ENCODE data around the gene DGKD.

DGKD gene

DNA sequence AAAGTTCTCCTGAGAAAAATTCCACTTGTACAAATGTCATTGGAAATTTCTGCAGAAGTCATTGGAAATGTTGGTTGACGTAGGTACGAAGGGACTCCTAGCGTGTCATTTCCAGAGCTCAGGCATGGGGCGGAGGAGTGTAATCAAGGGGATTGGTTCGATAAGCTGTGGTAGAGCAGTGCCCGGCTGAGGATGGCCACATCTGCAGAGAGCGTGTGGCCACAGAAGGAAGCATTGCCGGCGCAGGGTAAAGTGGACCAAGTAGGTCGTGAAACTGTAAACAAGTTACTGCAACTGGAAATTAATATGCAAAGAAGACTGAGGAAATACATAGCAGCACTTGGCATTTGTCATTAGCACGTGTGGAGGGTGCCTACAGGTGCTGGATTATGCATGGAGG lies 101.8 kb downstream of the DGKD start:
- H3K4me3 ChIP-seq (ENCODE audit: low read length) = no peak overlapping the region
- TF ChIP-seq ZNF274 (IDR thresholded peaks at IDR 0.05; ENCODE audit: low read depth, low read length) = no peak

DNA sequence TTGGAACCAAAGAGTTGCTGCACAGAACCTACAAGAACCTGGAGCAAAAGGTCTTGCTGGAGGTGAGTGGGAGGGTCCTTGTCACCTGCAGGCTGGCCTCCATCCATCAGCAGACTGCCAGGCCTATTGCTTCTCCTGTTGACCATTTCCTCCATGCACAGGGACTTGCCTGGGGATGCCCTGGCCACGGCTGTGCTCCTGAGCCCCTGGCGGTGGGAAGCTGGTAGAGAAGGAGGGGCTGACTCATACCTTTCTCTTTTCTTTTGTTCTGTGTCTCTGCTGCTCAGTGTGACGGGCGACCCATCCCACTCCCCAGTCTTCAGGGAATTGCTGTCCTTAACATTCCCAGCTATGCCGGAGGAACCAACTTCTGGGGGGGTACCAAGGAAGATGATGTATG lies 102.6 kb downstream of the DGKD start:
- TF ChIP-seq ZNF274 (IDR thresholded peaks at IDR 0.05; ENCODE audit: low read depth, low read length) = no peak
- H3K4me3 ChIP-seq (ENCODE audit: low read length) = no peak overlapping the region

DNA sequence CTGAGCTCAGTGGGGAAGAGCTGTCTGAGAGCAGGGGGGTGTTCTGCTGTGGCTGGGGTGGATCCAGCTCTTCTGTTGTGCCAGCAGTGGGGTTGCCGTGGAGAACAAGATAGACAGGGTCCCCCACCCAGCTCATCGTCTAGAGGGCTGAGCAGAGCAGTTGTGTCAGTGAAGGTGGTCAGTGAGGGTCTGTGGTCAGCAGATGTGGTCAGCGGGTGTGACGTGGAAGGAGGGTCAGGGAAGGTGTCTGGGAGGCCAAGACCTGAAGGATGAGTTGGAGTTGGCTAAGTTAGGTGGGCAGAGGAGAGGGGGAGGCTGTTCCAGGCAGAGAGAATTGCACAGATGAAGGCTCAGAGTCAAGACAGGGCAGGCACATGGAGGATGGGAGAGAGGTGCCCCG lies 103.1 kb downstream of the DGKD start:
- TF ChIP-seq ZNF274 (IDR thresholded peaks at IDR 0.05; ENCODE audit: low read depth, low read length) = no peak
- no peak overlapping the region for H3K4me3 ChIP-seq (ENCODE audit: low read length)

DNA sequence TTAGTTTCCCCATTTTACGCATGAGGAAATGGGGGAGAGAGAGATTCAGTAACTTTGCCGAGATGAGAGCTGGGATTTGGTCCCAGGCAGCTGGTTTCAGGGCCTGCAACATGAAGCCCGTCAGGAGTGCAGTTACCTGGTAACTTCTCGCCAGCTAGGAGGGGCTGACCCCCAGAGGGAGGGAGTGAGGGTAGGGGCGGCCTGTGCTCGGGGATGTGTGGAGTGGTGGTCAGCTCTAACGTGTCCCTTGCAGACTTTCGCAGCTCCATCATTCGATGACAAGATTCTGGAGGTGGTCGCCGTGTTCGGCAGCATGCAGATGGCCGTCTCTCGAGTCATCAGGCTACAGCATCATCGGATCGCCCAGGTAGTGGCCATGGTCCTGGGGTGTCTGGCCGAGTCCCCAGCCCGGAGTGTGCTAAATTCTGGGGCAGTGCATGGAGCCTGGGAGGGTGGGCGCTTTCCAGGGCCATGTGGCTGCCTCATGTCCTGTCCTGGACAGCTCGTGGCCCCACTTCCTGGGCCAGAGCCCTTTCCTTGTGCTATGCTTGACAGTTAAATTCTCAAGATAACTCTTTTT lies 103.8 kb downstream of the DGKD start:
- no peak overlapping the region for H3K4me3 ChIP-seq (ENCODE audit: low read length)
- no peak for TF ChIP-seq ZNF274 (IDR thresholded peaks at IDR 0.05; ENCODE audit: low read depth, low read length)

DNA sequence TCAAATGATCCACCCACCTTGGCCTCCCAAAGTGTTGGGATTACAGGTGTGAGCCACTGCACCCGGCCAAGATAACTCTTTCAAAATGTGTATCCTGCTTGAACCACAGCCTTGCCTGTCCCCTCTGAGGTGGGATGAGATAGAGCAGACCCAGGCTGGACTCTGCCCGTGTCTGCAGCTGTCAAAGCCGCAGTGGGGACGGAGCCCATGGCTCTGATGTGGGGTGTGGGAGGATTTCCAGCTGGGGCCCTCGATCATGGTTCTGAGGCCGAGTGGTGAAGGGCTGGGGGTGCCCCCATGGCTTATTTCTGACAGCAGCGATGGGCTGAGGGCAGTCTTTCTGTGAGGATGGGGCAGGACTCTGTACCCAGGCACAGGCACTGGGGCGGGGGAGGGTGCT lies 104.5 kb downstream of the DGKD start:
- no peak for TF ChIP-seq ZNF274 (IDR thresholded peaks at IDR 0.05; ENCODE audit: low read depth, low read length)
- H3K4me3 ChIP-seq (ENCODE audit: low read length) = no peak overlapping the region

DNA sequence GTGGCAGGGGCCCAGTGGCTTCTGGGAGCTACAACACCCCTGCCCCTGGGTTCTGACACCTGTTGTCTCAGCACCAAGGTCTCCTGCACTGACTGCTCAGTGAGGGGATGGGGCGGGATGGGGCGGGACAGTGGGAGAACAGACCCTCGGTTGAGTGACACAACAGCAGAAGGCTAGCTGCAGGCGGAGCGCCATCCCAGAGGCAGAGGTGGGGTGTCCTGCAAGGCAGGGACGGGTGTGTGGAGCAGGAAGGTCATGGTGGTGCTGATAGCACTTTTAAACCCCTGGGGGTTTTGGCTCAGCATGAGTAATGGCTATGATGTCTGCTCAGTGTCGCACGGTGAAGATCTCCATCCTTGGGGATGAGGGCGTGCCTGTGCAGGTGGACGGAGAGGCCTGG lies 105.1 kb downstream of the DGKD start:
- no peak overlapping the region for H3K4me3 ChIP-seq (ENCODE audit: low read length)
- no peak for TF ChIP-seq ZNF274 (IDR thresholded peaks at IDR 0.05; ENCODE audit: low read depth, low read length)

DNA sequence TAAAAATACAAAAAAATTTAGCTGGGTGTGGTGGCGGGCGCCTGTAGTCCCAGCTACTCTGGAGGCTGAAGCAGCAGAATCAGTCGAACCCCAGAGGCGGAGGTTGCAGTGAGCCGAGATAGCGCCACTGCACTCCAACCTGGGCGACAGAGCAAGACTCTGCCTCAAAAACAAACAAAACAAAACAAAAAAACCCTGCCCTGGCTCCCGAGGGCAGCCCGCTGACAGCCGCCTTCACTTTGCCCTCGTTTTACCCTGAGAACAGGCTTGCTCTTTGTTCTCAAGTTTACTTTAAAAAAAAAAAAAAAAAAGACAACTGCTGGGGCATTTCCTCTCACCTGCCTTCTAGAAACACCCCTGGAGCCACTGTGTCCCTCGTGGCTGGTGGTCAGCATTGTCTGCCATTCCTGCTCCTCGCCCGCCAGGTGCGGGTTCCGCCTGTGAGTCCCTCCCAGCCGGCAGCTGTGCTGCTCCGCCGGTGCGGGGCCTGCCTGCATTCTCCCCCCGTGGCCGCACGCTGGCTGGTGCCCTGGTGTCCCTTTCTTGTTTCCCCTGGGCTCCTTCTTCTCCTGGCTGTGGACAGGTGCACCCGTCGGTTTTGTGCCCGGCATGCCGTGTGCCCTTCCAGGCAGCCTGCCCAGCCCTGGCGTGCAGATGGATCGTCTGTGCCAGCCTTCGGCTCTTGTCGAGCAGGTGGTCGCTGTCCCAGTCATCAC lies 106.6 kb downstream of the DGKD start:
- no peak for TF ChIP-seq ZNF274 (IDR thresholded peaks at IDR 0.05; ENCODE audit: low read depth, low read length)
- H3K4me3 ChIP-seq (ENCODE audit: low read length) = no peak overlapping the region

DNA sequence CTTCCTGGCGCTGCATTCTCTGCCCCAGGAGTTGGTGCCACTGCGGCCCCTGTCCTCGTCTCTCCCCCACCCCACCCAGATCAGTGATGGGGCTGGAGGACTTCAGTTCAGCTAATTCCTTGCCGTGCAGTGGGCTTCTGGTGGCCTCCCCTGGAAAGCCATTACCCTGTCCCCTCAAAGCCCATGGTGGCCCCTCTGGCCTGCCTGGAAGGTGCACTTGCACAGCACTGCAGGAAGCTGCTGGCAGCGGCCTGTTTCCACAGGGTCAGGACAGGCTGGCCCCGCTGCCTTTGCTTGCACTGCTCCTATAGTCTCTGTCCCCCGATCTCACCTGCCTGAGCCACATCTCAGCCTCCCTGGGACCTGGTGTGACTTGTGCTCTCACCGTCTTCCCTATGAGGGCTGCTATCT lies 107.2 kb downstream of the DGKD start:
- no peak overlapping the region for H3K4me3 ChIP-seq (ENCODE audit: low read length)
- no peak for TF ChIP-seq ZNF274 (IDR thresholded peaks at IDR 0.05; ENCODE audit: low read depth, low read length)

DNA sequence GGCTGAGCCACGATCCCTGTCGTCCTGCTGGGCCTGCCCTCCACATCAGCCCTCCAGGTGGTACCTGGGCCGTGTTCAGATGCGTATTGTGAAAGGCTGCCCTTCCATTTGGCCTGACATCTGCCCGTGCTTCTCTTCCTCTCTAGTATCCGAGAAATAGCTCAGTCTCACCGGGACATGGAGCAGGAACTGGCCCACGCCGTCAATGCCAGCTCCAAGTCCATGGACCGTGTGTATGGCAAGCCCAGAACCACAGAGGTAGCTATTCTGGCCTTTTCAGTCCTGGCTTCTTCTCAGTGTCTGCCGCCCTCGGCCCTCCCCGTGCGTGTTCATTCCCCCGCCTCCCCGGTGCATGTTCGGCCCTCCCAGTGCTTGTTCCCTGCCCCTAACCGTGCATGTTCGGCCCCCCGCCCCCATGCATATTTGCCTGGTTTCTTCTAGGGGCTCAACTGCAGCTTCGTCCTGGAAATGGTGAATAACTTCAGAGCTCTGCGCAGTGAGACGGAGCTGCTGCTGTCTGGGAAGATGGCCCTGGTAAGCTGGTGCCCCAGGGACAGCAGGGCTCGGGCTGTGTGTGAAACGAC lies 108.0 kb downstream of the DGKD start:
- H3K4me3 ChIP-seq (ENCODE audit: low read length) = no peak overlapping the region
- no peak for TF ChIP-seq ZNF274 (IDR thresholded peaks at IDR 0.05; ENCODE audit: low read depth, low read length)

DNA sequence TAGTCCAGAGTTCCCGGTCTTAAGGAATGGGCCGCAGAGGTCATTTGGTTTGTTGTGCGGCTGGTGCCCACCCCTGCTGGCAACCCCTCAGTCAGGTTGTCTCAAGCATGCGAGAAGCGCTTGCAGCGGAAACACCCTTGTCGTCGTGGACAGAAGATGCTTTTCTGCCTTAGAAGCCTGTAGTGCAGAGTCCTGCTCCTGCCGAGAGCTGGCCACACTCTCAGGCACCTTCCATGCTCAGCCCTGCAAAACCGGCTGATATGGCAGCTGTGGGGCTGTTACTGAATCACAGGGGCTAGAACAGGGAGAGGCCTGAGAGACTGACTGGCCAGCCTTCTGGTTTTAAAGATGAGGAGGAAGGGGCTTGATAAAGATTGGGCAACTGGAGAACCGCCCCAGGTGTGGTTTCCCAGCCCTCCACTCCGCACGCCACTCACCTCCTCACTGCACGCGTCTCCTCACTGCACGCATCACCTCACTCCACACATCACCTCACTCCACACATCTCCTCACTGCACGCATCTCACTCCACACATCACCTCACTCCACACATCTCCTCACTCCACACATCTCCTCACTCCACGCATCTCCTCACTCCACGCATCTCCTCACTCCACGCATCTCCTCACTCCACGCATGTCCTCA lies 108.7 kb downstream of the DGKD start:
- no peak overlapping the region for H3K4me3 ChIP-seq (ENCODE audit: low read length)
- no peak for TF ChIP-seq ZNF274 (IDR thresholded peaks at IDR 0.05; ENCODE audit: low read depth, low read length)

DNA sequence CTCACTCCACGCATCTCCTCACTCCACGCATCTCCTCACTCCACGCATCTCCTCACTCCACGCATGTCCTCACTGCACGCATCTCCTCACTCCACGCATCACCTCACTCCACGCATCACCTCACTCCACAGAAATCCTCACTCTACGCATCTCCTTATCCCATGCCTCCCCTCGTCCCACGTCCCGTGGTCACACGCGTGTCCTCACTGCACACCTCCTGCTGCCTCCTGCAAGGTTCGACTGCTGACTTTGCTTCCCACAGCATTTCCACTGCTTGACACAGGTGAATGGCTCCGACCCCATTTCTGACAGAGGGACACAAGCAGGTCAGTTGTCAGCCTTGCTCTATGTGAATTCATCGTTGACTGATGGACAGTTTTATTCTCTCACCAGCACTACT lies 109.3 kb downstream of the DGKD start:
- TF ChIP-seq ZNF274 (IDR thresholded peaks at IDR 0.05; ENCODE audit: low read depth, low read length) = no peak
- no peak overlapping the region for H3K4me3 ChIP-seq (ENCODE audit: low read length)

DNA sequence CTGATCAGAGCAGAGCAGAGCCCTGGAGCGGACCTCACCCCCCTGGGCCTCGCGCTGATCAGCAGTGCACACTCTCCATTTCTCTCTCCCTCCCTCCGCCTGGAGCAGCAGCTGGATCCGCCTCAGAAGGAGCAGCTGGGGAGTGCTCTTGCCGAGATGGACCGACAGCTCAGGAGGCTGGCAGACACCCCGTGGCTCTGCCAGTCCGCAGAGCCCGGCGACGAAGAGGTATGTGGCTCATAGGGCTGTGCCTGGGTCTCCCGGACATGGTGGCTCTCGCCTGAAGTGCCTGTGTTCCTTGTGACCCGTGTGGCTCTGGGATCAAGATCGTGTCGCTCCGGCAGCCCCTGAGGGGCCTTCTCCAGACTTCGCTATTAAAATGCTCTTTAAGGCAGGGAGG lies 109.8 kb downstream of the DGKD start:
- no peak for TF ChIP-seq ZNF274 (IDR thresholded peaks at IDR 0.05; ENCODE audit: low read depth, low read length)
- no peak overlapping the region for H3K4me3 ChIP-seq (ENCODE audit: low read length)

DNA sequence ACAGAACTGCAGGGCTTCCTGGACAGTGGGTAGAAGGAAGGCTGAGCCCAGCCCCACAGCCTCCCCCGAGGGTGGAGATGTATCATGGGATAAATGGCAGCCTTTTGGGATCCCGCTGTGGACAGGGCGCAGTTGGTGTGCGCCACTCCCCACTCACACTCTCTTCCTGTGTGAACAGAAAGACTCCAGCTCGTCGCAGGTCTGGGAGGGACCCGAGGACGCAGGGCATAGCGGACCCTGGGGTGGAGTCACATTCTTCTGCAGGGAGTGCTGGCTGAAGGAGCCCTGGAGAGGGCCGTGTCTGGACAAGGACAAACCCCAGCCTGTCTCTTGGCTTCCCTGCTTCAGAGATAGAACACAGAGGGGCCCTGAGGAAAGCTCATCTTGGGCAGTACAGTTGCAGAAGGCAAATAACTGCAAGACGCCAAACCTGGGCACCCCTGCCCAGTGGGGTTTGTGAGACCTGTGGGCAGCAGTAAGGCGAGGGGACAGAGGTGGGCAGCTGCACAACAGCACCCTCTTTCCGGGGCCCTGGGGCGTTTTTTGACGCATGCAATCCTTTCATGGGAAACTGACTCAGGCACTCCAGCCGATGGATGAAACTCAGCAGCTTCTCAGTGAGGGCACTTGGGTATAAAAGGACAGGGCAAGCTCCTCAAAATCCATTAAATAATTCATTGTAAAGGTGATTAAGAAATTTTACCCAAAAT lies 110.4 kb downstream of the DGKD start:
- H3K4me3 ChIP-seq (ENCODE audit: low read length) = no peak overlapping the region
- no peak for TF ChIP-seq ZNF274 (IDR thresholded peaks at IDR 0.05; ENCODE audit: low read depth, low read length)

DNA sequence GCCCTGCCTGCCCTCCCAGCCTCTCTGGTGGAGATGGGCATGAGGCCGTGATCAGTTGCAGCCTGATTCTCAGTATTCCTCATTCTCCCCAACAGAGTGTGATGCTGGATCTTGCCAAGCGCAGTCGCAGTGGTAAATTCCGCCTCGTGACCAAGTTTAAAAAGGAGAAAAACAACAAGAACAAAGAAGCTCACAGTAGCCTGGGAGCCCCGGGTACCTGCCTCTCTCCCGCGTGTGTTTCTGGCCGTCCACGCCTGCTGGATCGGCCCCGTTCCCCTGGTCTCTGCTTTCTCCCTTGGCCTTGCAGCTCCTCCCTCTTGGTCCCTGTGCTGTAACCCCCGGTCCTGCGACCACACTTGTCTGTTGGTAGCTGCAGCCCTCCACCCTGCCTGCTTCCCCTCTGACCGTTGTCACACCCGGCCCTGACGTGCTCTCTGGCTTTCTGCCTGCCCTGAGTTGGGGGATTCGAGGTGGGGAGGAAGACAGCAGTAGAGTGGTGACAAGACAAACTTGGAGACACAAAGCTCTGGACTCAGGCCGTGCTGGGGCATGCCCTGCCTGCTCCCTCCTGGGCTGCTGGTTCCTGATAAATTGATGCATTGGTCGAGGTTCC lies 112.8 kb downstream of the DGKD start:
- no peak overlapping the region for H3K4me3 ChIP-seq (ENCODE audit: low read length)
- no peak for TF ChIP-seq ZNF274 (IDR thresholded peaks at IDR 0.05; ENCODE audit: low read depth, low read length)

Measured in GM08714 (cell line).